Placental pericyte (primary cell): ENCODE data around the gene RRP12. TPM values are rescaled to one million over a fixed set of nuclear protein-coding genes. Genes with fewer than 3 reads are reported as not detected.

Experiments used
- small RNA-seq: library from RNA; depleted of rRNA; stranded (forward); fragments of <200 nt; gene quantifications from one replicate; pipeline ENCODE3, GENCODE V24; 2012; ENCODE audit warnings: low replicate concordance
- total RNA-seq: library from RNA; depleted of rRNA; stranded (reverse); fragments of >200 nt; gene quantifications from 2 replicates; pipeline ENCODE4 v1.2.3, GENCODE V29; 2012

The RRP12 gene, protein sequence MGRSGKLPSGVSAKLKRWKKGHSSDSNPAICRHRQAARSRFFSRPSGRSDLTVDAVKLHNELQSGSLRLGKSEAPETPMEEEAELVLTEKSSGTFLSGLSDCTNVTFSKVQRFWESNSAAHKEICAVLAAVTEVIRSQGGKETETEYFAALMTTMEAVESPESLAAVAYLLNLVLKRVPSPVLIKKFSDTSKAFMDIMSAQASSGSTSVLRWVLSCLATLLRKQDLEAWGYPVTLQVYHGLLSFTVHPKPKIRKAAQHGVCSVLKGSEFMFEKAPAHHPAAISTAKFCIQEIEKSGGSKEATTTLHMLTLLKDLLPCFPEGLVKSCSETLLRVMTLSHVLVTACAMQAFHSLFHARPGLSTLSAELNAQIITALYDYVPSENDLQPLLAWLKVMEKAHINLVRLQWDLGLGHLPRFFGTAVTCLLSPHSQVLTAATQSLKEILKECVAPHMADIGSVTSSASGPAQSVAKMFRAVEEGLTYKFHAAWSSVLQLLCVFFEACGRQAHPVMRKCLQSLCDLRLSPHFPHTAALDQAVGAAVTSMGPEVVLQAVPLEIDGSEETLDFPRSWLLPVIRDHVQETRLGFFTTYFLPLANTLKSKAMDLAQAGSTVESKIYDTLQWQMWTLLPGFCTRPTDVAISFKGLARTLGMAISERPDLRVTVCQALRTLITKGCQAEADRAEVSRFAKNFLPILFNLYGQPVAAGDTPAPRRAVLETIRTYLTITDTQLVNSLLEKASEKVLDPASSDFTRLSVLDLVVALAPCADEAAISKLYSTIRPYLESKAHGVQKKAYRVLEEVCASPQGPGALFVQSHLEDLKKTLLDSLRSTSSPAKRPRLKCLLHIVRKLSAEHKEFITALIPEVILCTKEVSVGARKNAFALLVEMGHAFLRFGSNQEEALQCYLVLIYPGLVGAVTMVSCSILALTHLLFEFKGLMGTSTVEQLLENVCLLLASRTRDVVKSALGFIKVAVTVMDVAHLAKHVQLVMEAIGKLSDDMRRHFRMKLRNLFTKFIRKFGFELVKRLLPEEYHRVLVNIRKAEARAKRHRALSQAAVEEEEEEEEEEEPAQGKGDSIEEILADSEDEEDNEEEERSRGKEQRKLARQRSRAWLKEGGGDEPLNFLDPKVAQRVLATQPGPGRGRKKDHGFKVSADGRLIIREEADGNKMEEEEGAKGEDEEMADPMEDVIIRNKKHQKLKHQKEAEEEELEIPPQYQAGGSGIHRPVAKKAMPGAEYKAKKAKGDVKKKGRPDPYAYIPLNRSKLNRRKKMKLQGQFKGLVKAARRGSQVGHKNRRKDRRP (N-terminal part only)
- 31.1 and 50.0 TPM in 2 replicates for total RNA-seq

GRCh38 chr10:97400665-97401454 lies at the start of gene RRP12:
Gene RRP12 (minus strand): TSS chr10:97401340. CDS start chr10:97401231, 109 bp downstream.

GRCh38 chr10:97445722-97446639 lies 44.8 kb upstream of the RRP12 start, which contains the start of the genes EXOSC1 and ZDHHC16:
Gene EXOSC1 (minus strand): TSS chr10:97446006. CDS start chr10:97445985, 21 bp downstream.
Gene ZDHHC16 (plus strand): TSS chr10:97446175. CDS start chr10:97451676, 5,501 bp downstream.

GRCh38 chr10:97425964-97426775 lies 25.0 kb upstream of the RRP12 start, which contains the start of gene PGAM1:
Gene PGAM1 (plus strand): TSS chr10:97426191. CDS start chr10:97426308, 117 bp downstream.

GRCh38 chr10:97334370-97335175 lies 66.6 kb downstream of the RRP12 start, which contains the start of gene FRAT2:
Gene FRAT2 (minus strand): TSS chr10:97334729. CDS start chr10:97334572, 157 bp downstream.

DNA sequence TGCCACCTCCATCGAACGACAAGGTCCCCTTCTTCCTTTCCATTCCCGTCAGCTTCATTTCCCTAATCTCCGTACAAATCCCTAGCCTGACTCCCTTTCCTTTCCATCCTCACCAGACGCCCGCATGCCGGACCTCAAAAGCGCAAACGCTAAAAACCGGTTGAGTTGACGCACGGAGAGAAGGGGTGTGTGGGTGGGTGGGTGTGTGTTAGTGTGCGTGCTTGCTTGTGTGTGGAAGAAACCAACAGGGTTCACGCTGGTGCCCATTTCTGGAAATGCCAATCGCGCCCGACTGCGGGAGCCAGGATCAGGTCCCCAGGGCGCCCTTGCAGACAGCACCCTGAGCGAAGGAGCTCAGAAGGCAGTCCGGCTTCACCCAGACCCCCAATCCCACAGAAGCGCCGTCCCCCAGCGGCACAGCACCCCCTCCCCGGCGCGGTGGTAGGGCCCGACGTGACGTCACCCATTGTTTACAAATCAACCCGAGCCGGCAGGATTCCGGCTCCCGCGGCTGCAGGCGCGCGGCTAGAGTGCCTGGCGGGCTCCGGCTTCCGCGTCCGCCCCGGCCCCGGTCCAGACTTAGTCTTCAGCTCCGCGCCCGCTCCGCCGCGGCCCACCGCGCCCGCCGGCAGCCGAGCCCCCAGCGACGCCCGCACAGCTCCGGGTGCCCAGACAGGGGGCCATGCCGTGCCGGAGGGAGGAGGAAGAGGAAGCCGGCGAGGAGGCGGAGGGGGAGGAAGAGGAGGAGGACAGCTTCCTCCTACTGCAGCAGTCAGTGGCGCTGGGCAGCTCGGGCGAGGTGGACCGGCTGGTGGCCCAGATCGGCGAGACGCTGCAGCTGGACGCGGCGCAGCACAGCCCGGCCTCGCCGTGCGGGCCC lies 82.1 kb downstream of the RRP12 start, which contains the start of gene FRAT1:
Gene FRAT1, plus strand, starts transcription at position 500 of the 880 bp plus-strand sequence. Its CDS starts 183 bp downstream, at position 683.

Small RNA genes lying within 50 kb of the gene (small RNA-seq; reads per million reads assigned to genes)
- gene RF00019, result not detected

Other genes with a start within 250 kb of the RRP12 start
- gene SLIT1, start 215.4 kb downstream of the RRP12 start, total RNA-seq, result 0.14 TPM in 1 of 2 replicates, not detected in the other
- gene ARHGAP19, start 108.7 kb downstream of the RRP12 start, total RNA-seq, result 2.8 and 15.2 TPM in 2 replicates
- gene FRAT1, start 82.1 kb downstream of the RRP12 start, total RNA-seq, result 0.86 and 1.8 TPM in 2 replicates
- 3.9 and 6.0 TPM in 2 replicates for gene FRAT2, start 66.6 kb downstream of the RRP12 start, total RNA-seq
- 274 and 654 TPM in 2 replicates for gene PGAM1, start 24.9 kb upstream of the RRP12 start, total RNA-seq
- gene EXOSC1, start 44.7 kb upstream of the RRP12 start, total RNA-seq, result 48.1 and 54.1 TPM in 2 replicates
- gene ZDHHC16, start 44.8 kb upstream of the RRP12 start, total RNA-seq, result 55.1 and 92.6 TPM in 2 replicates
- gene MMS19, start 97.1 kb upstream of the RRP12 start, total RNA-seq, result 66.7 and 102 TPM in 2 replicates
- gene UBTD1, start 97.6 kb upstream of the RRP12 start, total RNA-seq, result 41.6 and 54.0 TPM in 2 replicates
- gene ANKRD2, start 171.4 kb upstream of the RRP12 start, total RNA-seq, result not detected in 2 replicates
- gene HOGA1, start 183.0 kb upstream of the RRP12 start, total RNA-seq, result 0.14 and 0.44 TPM in 2 replicates
- not detected in 2 replicates for gene C10orf62, start 188.4 kb upstream of the RRP12 start, total RNA-seq
- gene MORN4, start 232.2 kb upstream of the RRP12 start, total RNA-seq, result 4.6 and 5.7 TPM in 2 replicates
- 29.5 and 30.2 TPM in 2 replicates for gene PI4K2A, start 239.3 kb upstream of the RRP12 start, total RNA-seq